SK-MEL-5 (cell line): Measurements from ENCODE around the gene USP16. TPM values are rescaled to one million over a fixed set of nuclear protein-coding genes. Genes with fewer than 3 reads are reported as not detected.

Experiments used
- total RNA-seq: library from RNA; depleted of rRNA; stranded (reverse); fragments of >200 nt; shearing (Covaris generic); gene quantifications from 2 replicates; pipeline ENCODE4 v1.2.3, GENCODE V29; 2014; rRNA removed

Gene USP16
- total RNA-seq, 1 experiment from 2014 or later, result 41.8 TPM

Other genes starting within 250 kb of the USP16 start
- gene LTN1, start 31.8 kb upstream of the USP16 start, total RNA-seq, result 19.5 and 22.5 TPM in 2 replicates
- gene RWDD2B, start 5.3 kb upstream of the USP16 start, total RNA-seq, result 20.8 and 25.2 TPM in 2 replicates
- gene CCT8, start 49.0 kb downstream of the USP16 start, total RNA-seq, result 224 and 234 TPM in 2 replicates
- not detected in 2 replicates for gene MAP3K7CL, start 106.0 kb downstream of the USP16 start, total RNA-seq